ENCODE measurements around the gene NCAM2. TPM values are rescaled to one million over a fixed set of nuclear protein-coding genes. Genes with fewer than 3 reads are reported as not detected.

Gene NCAM2
- total and polyA plus RNA-seq, 2 experiments from 2014 or later: 0.36 to 0.83 TPM

DNA sequence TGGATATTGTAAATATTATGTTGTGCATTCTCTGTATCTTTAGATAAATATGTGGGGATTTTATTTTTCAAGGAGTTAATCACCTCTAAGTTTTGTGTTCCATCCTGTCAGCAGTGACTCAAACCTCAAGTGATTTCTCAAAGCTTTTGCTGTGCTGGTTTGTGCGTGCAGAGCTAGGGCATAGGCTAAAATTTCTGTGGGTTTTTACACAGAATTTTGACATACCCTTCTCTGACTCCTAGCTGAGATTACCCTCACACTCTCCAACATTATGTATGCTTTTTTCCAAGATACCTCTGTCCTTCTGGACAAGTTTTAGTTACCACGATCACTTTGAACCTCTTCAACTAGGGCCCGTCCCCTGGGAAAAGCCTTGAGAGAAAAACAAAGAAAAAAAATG lies 384.9 kb downstream of the NCAM2 start:
- Histone ChIP-seq H2AFZ (no peak overlapping the region), H4K20me1 (replicated peaks; ENCODE audit: insufficient read depth) (no peaks in the 10 kb centered on the region), H3K36me3 (ENCODE audit: insufficient read depth) (no peaks in the 10 kb centered on the region), H3K4me2 (no peak overlapping the region), H3K27me3 (ENCODE audit: insufficient read depth) (no peaks in the 10 kb centered on the region), H3K79me2 (replicated peaks; ENCODE audit: insufficient read depth) (no peaks in the 10 kb centered on the region), H3K27ac (ENCODE audit: low read depth) (no peak overlapping the region), H3K9me2 (ENCODE audit: insufficient read depth) (no peaks in the 10 kb centered on the region), H3K4me3 (no peak overlapping the region), H3F3A (replicated peaks; ENCODE audit: low read depth) (no peaks in the 10 kb centered on the region), H3K4me1 (ENCODE audit: insufficient read depth) (no peaks in the 10 kb centered on the region)
- Mint-ChIP-seq H3K27me3 (ENCODE audit: insufficient read depth, low read depth, poor library complexity) (no peaks in the 10 kb centered on the region), H3K27ac (peak overlapping the region; percentile 20; the same call in 1 of the 2 replicates), H3K4me3 (no peak overlapping the region), H3K4me1 (no peaks in the 10 kb centered on the region), H3K36me3 (ENCODE audit: low read depth) (no peaks in the 10 kb centered on the region), H3K9me3 (no peaks in the 10 kb centered on the region)
- TF ChIP-seq EZH2phosphoT487 (IDR thresholded peaks at IDR 0.05; ENCODE audit: unreplicated experiment) (no peak), ZNF331 (CRISPR knock-in tag; IDR thresholded peaks at IDR 0.05; ENCODE audit: low read depth) (no peak), EZH2 (IDR thresholded peaks at IDR 0.05; ENCODE audit: low read depth, unreplicated experiment) (no peak), POLR2AphosphoS5 (IDR thresholded peaks at IDR 0.05; ENCODE audit: low read depth) (no peak)
- TF ChIP-seq, protein P1, sequence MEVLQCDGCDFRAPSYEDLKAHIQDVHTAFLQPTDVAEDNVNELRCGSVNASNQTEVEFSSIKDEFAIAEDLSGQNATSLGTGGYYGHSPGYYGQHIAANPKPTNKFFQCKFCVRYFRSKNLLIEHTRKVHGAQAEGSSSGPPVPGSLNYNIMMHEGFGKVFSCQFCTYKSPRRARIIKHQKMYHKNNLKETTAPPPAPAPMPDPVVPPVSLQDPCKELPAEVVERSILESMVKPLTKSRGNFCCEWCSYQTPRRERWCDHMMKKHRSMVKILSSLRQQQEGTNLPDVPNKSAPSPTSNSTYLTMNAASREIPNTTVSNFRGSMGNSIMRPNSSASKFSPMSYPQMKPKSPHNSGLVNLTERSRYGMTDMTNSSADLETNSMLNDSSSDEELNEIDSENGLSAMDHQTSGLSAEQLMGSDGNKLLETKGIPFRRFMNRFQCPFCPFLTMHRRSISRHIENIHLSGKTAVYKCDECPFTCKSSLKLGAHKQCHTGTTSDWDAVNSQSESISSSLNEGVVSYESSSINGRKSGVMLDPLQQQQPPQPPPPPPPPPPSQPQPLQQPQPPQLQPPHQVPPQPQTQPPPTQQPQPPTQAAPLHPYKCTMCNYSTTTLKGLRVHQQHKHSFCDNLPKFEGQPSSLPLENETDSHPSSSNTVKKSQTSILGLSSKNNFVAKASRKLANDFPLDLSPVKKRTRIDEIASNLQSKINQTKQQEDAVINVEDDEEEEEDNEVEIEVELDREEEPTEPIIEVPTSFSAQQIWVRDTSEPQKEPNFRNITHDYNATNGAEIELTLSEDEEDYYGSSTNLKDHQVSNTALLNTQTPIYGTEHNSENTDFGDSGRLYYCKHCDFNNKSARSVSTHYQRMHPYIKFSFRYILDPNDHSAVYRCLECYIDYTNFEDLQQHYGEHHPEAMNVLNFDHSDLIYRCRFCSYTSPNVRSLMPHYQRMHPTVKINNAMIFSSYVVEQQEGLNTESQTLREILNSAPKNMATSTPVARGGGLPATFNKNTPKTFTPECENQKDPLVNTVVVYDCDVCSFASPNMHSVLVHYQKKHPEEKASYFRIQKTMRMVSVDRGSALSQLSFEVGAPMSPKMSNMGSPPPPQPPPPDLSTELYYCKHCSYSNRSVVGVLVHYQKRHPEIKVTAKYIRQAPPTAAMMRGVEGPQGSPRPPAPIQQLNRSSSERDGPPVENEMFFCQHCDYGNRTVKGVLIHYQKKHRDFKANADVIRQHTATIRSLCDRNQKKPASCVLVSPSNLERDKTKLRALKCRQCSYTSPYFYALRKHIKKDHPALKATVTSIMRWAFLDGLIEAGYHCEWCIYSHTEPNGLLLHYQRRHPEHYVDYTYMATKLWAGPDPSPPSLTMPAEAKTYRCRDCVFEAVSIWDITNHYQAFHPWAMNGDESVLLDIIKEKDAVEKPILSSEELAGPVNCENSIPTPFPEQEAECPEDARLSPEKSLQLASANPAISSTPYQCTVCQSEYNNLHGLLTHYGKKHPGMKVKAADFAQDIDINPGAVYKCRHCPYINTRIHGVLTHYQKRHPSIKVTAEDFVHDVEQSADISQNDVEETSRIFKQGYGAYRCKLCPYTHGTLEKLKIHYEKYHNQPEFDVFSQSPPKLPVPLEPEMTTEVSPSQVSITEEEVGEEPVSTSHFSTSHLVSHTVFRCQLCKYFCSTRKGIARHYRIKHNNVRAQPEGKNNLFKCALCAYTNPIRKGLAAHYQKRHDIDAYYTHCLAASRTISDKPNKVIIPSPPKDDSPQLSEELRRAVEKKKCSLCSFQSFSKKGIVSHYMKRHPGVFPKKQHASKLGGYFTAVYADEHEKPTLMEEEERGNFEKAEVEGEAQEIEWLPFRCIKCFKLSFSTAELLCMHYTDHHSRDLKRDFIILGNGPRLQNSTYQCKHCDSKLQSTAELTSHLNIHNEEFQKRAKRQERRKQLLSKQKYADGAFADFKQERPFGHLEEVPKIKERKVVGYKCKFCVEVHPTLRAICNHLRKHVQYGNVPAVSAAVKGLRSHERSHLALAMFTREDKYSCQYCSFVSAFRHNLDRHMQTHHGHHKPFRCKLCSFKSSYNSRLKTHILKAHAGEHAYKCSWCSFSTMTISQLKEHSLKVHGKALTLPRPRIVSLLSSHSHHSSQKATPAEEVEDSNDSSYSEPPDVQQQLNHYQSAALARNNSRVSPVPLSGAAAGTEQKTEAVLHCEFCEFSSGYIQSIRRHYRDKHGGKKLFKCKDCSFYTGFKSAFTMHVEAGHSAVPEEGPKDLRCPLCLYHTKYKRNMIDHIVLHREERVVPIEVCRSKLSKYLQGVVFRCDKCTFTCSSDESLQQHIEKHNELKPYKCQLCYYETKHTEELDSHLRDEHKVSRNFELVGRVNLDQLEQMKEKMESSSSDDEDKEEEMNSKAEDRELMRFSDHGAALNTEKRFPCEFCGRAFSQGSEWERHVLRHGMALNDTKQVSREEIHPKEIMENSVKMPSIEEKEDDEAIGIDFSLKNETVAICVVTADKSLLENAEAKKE (CRISPR knock-in tag; IDR thresholded peaks at IDR 0.05): no peak
- TF ChIP-seq, protein P2, sequence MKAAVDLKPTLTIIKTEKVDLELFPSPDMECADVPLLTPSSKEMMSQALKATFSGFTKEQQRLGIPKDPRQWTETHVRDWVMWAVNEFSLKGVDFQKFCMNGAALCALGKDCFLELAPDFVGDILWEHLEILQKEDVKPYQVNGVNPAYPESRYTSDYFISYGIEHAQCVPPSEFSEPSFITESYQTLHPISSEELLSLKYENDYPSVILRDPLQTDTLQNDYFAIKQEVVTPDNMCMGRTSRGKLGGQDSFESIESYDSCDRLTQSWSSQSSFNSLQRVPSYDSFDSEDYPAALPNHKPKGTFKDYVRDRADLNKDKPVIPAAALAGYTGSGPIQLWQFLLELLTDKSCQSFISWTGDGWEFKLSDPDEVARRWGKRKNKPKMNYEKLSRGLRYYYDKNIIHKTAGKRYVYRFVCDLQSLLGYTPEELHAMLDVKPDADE (IDR thresholded peaks at IDR 0.05): no peak
- DNase-seq (ENCODE audit: low spot score): no peak
- no peak for ATAC-seq

Measured in GM23338 (cell line).